ENCODE data around the gene ITGAD.

DNA sequence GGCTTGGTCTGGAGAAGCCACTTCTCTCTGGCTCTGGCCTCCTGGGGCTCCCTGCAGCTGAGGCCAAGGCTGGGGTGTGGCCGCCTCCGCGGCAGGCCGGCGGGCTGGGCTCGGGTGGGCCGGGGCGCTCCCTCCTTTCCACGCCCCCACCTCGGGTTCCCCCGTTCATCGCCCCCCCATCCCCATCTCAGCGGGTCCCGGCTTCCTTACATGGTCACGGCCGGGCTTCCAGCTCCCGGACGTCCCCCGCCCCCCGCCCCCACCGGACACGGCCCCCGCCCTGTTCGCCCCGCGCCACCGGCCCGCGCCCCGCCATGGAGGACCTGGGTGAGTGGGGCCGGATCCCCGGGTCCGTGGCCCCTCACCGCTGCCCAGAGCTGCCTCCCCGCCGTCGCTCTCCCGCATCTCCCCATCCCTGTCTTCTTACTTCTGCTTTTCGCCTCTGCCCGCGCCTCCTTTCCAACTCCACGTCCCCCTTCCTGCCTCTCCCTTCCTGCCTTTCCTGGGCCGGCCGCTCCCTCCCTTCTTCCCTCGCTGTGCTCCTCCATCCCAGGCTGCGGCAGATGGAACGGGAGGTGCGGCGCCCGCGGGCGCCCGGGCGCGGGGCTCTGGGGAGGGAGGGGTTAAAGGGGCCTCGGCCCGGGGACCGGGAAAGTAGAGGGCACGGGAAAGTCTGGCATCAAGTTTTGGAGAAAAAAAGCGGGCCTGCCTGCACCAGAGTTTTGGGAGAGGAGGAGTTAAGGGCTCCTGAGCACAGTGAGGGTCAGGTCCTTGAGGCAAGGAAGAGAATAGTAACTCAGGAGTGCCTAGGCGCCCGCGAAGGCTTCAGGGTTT, 79.0 kb downstream of the ITGAD start, which contains the start of gene TGFB1I1:
- TF ChIP-seq JUN (CRISPR knock-in tag; IDR thresholded peaks at IDR 0.05) (no peak), CTCF (IDR thresholded peaks at IDR 0.05) (no peak), ZNF232 (CRISPR knock-in tag; IDR thresholded peaks at IDR 0.05) (no peak)
